Body of pancreas (tissue), 4 donors: Measurements from ENCODE around the gene MASP2. TPM values are rescaled to one million over a fixed set of nuclear protein-coding genes. Genes with fewer than 3 reads are reported as not detected.
"Not testable (repeated sequence)": the region's sequence is repeated elsewhere in the genome, so short reads cannot be mapped to it uniquely, and the experiment has no call there.

Experiments
- ATAC-seq: fragments of 150-250 bp; one replicate; pipeline ENCODE4 v1.9.1; 2016
- DNase-seq, 4 donors: peaks; one replicate each; pipeline ENCODE4 v3.0.0-alpha.2; 2019
- H3K27ac ChIP-seq, 4 donors: fragments of 200-600 bp; sonication (generic); 1 replicate in 3 of 4; 2 replicates in 1 of 4; pipeline versions ENCODE4 v1.5.1 to v1.6.1; 2016 to 2019; ENCODE audit warnings: mild to moderate bottlenecking in 1 of 4, mixed read lengths in 1 of 4, moderate library complexity in 1 of 4
- H3K27me3 ChIP-seq, 2 donors: fragments of 200-600 bp; sonication (generic); one replicate each; pipeline ENCODE4 v1.6.0; 2016; ENCODE audit warnings: mild to moderate bottlenecking in 1 of 2
- H3K36me3 ChIP-seq, 2 donors: fragments of 200-600 bp; sonication (generic); replicated peaks in 1 of 2; 2 replicates each; pipeline ENCODE4 v1.5.1; 2016; ENCODE audit warnings: low read depth in 2 of 2; ENCODE audit not compliant: insufficient read depth in 1 of 2
- H3K4me1 ChIP-seq: fragments of 200-600 bp; sonication (generic); one replicate; pipeline ENCODE4 v1.6.0; 2016
- H3K4me3 ChIP-seq, 2 donors: fragments of 200-600 bp; sonication (generic); 1 replicate in 1 of 2; 2 replicates in 1 of 2; pipeline ENCODE4 v1.5.1; 2016 to 2019
- H3K9me3 ChIP-seq, 3 donors: fragments of 200-600 bp; sonication (generic); 1 replicate in 2 of 3; 2 replicates in 1 of 3; pipeline ENCODE4 v1.5.1; 2016
- CTCF ChIP-seq, 7 experiments: fragments of 450-650 bp in 4 of 7; fragments of 200-600 bp in 3 of 7; sonication (generic) in 3 of 7; IDR thresholded peaks; one replicate each; pipeline ENCODE4 v1.5.1; 2016 to 2019; ENCODE audit warnings: antibody characterized with exemption in 7 of 7
- POLR2A ChIP-seq, 3 donors: fragments of 450-650 bp; IDR thresholded peaks; one replicate each; pipeline ENCODE4 v1.6.1; 2016; ENCODE audit warnings: antibody characterized with exemption in 3 of 3, mild to moderate bottlenecking in 2 of 3
- WGBS, 2 donors: methylation state at CpG; one replicate each; pipeline ENCODE4 v1.1.5; 2017; 5-methylcytosine and 5-hydroxymethylcytosine counted together
- intact Hi-C: fragments of 100-400 bp; cut with DNase I; formaldehyde crosslinking; loops from one replicate; pipeline ENCODE4 v1.15.1; 2023
- total RNA-seq, 2 donors: library from RNA; depleted of rRNA; stranded (reverse); fragments of >200 nt; gene quantifications; one replicate each; pipeline ENCODE4 v1.1.0, GENCODE V29; 2016

The MASP2 gene
- not detected for total RNA-seq

GRCh38 chr1:11046625-11047365, at the start of gene MASP2:
TSS of gene MASP2 (minus strand) at chr1:11047239. CDS start at chr1:11047207, 32 bp downstream.
- TF ChIP-seq CTCF (IDR thresholded peaks at IDR 0.05) (no peak), POLR2A (IDR thresholded peaks at IDR 0.05) (no peak)
- no peaks in the 10 kb centered on the region for H3K27me3 ChIP-seq
- DNase-seq (peak in 1 of 4 donors; percentile 2), ATAC-seq (no peak)
- no peaks in the 10 kb centered on the region for H3K4me1 ChIP-seq
- no peak within 1 kb of the TSS for H3K4me3 ChIP-seq
- intact Hi-C loops: no loop called here
- no peaks in the 10 kb centered on the region for H3K36me3 ChIP-seq
- 89 to 92% methylated on average over 5 to 24 of the region's 28 CpGs for WGBS, 2 donors
- H3K27ac ChIP-seq: no peak within 1 kb of the TSS
- H3K9me3 ChIP-seq: no peaks in the 10 kb centered on the region

- intact Hi-C loops, H3K27ac ChIP-seq, H3K9me3 ChIP-seq, H3K27me3 ChIP-seq, H3K4me1 ChIP-seq, ATAC-seq, DNase-seq, H3K4me3 ChIP-seq: not testable (repeated sequence)
- H3K36me3 ChIP-seq: peaks cover 12 to 40% of the 10 kb centered on the region in 2 donors
- WGBS, 2 donors: 81 to 92% methylated on average over 3 of the region's 3 CpGs
Observed at GRCh38 chr1:11083784-11084183, 36.7 kb upstream of the MASP2 start.

- intact Hi-C loops: no loop called here
- Histone ChIP-seq H3K36me3 (peaks cover 7 to 41% of the 10 kb centered on the region in 2 donors), H3K9me3 (no peaks in the 10 kb centered on the region), H3K4me1 (no peaks in the 10 kb centered on the region), H3K27ac (no peak overlapping the region), H3K27me3 (no peaks in the 10 kb centered on the region), H3K4me3 (no peak overlapping the region)
- DNase-seq: no peak
- 91 to 93% methylated on average over 5 to 12 of the region's 12 CpGs for WGBS, 2 donors
- no peak for TF ChIP-seq POLR2A (IDR thresholded peaks at IDR 0.05)
- no peak for TF ChIP-seq CTCF (IDR thresholded peaks at IDR 0.05)
- ATAC-seq: no peak
Observed at GRCh38 chr1:11080931-11081330, 33.9 kb upstream of the MASP2 start.

- no peaks in the 10 kb centered on the region for H3K9me3 ChIP-seq
- DNase-seq: no peak
- intact Hi-C loops: no loop called here
- no peaks in the 10 kb centered on the region for H3K27me3 ChIP-seq
- no peak overlapping the region for H3K4me3 ChIP-seq
- H3K36me3 ChIP-seq: peaks cover 11 to 57% of the 10 kb centered on the region in 2 donors
- 93 to 100% methylated on average over 2 of the region's 2 CpGs for WGBS, 2 donors
- no peak for ATAC-seq
- TF ChIP-seq CTCF (IDR thresholded peaks at IDR 0.05): no peak
- H3K27ac ChIP-seq: no peak overlapping the region
- no peaks in the 10 kb centered on the region for H3K4me1 ChIP-seq
Observed at GRCh38 chr1:11078631-11079030, 31.6 kb upstream of the MASP2 start.

GRCh38 chr1:11073398-11073797, 26.4 kb upstream of the MASP2 start:
- ATAC-seq, H3K27ac ChIP-seq, H3K27me3 ChIP-seq, H3K4me3 ChIP-seq, intact Hi-C loops, DNase-seq, H3K9me3 ChIP-seq: not testable (repeated sequence)
- Histone ChIP-seq H3K36me3 (peaks cover 11 to 40% of the 10 kb centered on the region in 2 donors), H3K4me1 (peaks cover 29% of the 10 kb centered on the region)
- 71 to 86% methylated on average over 2 to 7 of the region's 7 CpGs for WGBS, 2 donors
